GM19193 (cell line): Measurements from ENCODE around the gene AFF2.

Experiments
- POLR2A ChIP-seq: IDR thresholded peaks from 4 replicates; pipeline ENCODE4 v1.6.1; 2011; ENCODE audit not compliant: insufficient read depth, insufficient read length; ENCODE audit errors: extremely low read depth

AFF2 gene

DNA sequence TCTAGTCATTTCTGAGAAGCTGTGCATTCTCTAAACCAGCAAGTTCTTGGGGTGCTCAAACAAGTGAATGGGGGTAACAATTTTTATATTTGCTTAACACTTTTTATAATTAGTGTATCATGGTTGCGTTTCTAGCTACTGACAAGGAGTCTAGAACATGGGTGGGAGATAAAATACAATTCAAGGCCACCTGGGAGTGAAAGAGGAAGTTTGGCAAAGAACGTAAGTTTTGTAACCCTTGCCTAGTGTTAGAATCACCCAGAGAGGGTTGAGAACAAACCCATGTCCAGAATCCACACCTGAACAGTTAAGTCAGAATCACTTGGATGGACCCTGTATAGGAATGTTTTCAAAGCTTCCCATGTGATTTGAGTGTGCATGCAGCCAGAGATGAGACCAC is 92.7 kb downstream of the AFF2 start:
- no peak for TF ChIP-seq POLR2A

DNA sequence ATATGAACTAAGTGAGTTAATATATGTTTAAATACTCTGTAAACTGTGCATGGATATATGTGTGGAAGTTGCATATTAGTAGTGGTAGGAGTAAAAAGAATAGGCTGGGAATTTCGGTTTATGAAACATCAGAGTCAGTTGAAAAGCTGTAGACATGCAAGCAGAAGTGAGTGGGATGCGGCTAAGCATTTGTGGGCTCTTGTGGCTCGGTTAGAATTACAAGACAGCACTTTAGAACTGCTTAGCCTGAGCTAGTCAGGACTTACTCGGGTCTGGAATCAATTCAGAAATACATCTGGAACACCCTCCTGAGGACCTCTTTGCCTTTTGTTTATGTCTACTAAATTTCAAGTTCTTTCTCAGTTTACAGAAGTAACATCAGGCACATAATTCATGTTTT is 93.6 kb downstream of the AFF2 start:
- no peak for TF ChIP-seq POLR2A

DNA sequence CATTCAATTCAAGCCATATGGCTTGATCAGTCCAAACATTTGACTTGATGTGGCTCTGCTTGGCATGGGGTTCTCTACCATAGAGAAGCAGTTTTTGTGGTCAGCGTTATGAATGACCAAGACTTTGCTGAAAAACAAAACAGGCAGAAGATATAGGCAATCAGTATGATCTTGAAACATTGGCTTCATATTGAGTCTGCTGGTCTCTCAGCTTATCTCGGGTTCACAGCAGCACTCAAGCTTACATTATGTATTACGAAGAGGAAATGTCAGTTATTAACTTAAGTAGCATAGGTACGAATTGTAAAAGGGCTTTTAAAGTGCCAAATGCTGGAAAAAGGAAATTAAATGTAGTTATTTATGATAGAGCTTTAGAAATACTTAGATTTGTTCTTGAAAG is 99.0 kb downstream of the AFF2 start:
- no peak for TF ChIP-seq POLR2A

DNA sequence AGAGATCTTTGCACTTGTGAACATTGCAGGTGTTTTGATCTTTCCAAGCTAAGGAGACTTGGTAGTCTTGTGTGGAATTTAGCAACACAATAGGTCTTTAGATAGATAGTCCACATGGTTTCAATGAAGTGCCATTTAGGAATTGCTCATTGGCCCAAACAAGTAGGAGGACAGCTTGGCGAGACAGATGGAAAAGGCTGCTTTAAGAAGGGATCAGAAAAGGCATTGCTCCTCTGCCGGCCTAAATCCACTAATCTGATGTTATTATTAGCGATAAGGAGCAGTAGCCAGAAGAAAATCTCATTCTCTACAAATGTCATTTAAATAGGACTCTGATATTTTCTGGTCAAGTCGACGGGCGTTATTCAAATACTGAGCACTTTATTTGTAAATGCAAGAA is 99.7 kb downstream of the AFF2 start:
- TF ChIP-seq POLR2A: no peak

DNA sequence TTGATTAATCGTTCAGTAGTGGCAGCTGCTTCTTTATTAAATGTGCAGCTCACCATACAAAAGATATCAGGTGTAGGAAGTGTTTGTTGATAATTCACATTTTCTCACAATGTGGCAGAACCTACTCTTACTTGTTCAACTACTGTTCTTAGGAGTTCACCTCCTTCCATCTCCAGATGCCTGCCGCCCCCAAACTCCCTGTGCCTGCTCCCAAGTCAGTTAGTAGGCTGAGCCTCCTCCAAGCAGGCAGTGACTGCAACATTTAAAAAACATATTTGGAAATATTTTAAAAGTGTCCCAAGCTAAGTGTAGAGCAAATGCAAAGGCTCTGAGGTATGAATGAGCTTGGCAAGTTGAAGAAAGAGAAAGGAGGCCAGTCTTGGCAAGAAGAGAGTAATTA is 100.2 kb downstream of the AFF2 start:
- no peak for TF ChIP-seq POLR2A

DNA sequence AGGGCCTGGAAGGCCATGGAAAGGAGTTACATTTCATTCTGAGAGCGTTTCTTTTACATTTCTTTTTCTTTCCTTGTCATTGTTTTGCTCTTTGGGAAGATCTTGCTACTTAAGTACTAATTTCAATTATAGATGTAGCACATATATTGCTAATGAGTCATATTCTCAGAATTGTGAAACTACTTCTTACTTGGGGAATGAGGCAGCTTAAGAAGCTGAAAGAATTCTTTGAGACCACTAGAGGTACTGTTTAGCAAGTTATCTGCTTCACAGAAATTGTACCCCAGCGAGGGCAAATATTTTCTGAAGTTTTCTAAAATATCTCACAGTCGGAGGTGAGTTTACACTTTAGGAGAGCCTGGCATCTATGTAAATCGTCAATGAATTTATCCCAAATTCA is 100.6 kb downstream of the AFF2 start:
- TF ChIP-seq POLR2A: no peak

DNA sequence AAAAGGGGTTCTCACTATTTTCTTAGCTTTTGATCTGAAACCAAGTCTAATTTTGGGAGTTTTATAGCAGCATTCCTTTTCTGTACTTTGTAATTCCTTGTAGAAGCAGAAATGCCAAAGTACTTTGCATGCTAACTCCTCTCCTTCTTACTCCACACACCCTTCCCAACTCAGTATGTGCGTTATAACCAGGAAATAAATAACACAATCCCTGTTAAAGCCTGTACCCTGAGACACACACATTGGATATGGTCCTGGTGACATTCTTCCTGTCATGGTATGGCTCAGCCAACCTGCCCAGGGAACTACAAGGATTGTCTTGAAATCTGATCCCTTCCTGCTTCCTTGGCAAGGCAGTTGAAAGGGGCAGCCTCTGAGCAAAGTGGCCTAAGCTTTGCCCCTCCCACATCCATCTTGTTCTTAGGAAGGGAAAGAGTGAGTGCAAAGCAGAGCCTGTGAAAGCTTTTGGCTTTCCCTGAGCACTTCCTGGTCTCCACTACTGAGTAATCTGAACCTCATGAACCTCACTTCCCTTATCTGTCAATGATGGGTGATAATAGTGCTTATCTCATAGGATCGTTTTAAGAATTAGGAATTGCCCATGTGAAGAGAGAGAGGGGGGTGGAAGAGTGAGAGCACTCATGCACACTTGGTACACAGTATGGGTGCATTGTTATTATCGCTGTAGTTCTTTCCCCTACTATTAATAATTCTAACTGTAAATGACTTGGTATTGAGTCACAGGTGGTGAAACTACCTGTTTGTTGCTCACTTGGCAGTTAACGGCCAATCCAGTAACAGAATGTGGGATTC is 109.3 kb downstream of the AFF2 start:
- TF ChIP-seq POLR2A: no peak

DNA sequence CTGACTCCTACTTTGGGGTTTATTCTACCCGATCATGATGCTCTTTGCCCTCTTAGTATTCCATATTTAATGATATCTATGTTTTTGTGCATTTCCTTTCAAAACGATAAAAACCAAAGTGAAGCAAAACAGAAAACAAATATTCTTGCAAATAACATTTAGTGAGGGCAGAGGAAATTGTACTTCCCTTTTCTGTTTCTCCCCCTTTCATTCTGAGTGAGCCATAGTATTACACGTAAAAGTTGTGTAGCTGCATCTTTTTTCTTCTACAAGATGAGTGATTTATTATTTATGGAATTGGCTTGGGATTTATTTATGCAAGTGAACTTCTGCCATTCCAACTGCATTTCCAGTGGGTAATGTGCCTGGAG is 109.9 kb downstream of the AFF2 start:
- no peak for TF ChIP-seq POLR2A

DNA sequence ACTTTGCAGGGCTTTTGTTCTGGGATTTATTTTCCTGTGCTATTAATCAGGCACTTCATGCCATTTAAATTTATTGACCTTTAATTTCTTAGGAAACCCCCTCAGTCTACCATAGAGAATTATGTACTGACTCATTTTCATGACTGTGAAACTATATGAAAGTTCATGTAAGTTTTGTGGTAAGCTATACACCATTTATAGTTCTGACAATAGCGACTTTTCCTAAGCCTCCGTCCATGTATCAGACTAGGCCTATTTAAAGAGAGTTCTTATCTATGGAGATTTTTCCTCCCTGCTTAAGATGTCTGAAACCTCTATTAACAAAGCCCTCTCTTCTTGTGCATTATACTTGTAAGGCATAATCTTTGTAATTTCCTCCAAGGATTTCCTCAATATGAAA is 111.6 kb downstream of the AFF2 start:
- TF ChIP-seq POLR2A: no peak

DNA sequence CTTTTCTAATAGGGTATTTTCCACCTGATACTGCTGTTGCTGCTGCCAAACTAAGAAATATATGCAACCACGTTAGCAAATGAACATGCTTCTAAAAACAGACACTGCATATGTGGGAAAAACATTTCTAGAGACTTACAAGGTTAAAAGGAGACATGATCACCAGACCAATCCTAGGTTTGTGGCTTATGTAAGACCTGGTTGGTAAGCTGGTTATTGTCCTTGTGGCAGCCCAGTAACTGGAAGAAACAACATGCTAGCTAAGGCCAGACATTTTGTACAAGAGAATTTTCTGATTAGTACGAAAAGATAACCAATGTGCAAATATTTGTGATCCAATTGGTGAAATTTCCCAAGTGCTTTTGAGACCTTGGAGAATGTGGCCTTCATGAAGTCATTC is 112.0 kb downstream of the AFF2 start:
- no peak for TF ChIP-seq POLR2A

DNA sequence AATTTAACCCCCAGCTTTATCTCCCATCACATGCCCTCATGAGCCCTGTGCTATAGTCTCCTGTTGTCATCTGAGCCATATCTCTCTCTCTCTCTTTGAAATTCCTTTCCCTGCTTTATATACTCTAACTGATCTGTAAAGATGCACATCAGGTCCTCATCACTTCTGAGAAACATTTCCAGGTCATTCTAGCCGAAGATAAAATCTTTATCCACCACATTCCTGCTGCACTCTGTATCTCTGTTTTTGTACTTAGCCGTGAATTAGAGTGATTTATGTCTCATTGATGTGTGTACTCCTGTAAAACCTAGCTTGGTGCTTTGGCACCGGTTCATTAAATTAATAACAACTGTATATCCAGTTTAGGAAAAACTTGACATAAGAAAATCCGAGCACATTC is 113.2 kb downstream of the AFF2 start:
- no peak for TF ChIP-seq POLR2A

DNA sequence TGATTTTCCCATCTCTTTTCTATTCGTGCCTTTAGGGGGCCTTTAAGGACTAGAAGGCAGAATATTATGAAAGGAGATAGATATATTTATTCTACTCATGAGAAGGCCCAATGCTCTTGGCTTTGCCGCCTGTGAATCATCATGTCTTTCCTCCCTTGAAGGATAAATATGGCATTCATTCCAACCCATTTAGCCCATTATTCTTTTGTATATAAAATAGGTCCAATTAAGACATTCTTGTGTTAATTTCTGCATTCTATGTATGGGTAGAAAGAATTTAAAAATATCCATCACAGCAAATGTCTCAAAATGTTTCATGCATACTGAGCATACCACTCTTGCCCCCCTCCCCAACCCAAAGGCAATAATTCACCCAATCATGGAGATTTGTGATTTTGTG is 115.1 kb downstream of the AFF2 start:
- no peak for TF ChIP-seq POLR2A

DNA sequence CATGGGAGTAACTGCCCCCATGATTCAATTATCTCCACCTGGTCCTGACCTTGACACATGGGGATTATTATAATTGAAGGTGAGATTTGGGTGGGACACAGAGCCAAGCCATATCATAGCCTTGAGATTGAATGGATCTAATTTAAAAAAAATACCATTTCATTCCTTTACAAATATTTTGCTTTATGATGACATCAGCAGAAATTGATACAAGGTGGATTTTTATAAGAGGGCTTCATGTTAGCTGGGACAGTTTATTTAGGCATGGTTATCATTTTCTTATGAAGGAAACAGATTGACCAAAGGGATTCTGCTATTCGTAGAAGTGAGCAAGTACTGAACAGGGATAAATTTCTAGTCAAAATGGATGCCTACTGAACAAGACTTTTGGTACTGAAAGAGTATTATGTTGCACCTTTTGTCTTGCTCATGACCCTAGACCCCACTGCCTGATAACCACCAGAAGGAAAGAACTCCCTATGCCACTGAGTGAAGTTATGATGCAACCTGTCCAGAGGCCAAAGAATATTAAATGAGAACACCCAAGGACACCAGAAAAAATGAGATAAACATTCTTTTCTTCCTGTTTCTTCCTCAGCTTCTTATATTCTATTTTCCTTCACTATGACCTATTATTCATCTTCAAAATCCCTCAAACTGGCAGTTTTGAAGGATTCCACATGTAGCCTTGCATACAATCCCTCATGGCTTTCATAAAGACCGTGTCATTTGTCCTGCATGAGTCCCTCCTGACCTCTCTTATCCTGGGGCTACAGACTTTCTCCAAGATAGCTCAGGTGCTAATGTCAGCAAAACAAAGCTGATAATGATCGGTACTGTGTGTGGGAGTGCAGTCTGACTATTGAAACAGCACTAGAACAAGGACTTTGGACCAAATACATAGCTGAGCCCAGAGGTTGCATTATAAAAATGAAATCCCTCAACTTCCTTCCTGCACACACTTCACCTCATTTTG is 118.3 kb downstream of the AFF2 start:
- TF ChIP-seq POLR2A: no peak

DNA sequence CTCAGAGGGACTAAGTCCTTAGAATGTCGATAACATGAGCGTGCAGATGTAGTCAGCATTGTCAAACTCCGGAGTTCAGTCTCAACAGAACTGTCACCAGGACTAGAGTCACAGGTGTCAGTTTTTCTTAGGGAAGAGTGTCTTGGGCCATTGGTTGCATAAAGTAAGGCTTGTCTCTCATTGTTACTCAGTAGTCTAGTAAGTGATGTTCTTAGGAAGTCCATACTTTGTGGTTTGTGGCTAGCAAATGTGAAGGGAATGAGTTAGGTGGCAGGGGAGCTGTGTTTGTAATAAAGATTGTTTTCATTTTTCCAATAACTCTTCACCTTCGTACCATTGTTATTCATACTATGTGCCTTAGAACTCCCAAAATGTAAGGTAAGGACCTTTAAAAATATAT is 119.6 kb downstream of the AFF2 start:
- no peak for TF ChIP-seq POLR2A

DNA sequence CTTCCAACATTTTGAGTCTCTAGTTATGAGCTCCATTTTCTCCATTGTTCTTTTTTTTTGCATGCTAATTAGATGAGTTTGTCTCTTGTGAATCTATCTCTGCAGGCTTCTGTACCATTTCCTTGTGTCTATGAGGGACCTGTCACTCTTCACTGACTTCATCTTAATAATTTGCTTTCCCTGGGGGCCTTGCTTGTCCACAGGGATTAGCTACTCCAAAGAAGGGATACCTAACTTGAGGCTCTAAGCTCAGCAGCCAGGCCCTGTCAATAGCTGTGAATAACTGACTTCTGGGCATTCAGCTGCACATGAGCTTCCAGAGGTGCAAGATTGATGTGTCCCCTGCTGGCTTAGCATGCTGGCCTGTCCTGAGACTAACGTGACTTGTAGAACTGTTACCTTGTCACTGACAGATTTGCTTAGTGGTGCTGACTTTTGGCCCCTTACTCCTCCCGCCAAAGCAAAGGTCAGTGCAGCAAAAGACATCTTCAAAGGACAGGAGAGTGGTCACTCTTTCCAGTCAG is 124.6 kb downstream of the AFF2 start:
- TF ChIP-seq POLR2A: no peak

DNA sequence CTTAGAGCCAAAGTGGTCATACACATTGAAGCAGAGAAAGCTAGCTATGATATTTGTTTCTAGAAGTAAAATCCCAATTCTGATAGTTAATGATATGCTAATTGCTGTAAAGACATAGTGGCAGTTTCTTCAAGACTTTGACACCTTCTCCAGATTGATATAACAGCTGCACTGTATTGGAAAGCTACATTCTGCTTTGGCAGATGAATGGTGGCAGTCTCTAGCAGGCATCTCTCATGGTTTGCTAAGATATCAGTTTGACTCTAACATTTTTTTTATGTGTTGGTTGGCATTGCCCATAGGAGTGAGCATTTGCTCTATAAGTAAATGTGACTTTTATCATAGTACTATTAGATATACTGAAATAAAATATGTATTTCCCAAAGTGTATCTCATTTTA is 128.2 kb downstream of the AFF2 start:
- TF ChIP-seq POLR2A: no peak

DNA sequence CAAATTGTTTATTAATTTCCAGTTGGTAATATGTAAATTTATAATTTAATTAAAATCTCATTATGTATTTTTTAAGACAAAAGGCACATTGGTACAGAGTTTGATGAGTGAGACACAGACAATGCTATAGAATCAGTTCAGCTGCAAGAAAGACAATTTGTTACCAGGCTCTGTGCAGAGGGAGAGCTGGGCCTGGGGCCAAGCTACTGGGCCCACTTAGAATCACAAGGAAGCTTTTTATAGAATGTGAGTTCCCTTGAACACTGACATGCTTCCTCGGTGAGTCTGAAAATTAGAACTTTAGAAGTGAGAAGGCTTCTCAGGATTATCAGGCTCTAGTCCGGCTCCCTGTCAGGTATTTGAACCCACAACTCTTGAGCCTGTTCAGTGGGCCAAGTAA is 129.0 kb downstream of the AFF2 start:
- no peak for TF ChIP-seq POLR2A

DNA sequence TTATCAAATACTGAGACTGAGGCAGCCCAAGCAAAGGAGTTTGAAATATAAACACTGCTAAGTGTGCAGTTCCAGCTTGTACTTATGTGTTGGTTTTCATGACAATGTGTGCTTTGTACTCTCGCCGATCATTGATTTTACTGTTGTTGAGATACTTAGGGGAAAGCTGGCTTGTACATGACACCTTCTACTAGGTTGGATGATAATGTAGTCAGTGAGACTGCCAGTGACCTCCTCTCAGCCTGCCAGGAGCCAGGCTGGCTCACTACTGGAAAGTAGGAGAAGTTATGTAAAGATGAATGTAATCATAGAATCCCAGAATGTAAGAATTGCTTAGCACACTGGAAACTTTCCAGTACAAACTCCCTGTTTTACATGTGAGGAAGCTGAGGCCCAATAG is 132.0 kb downstream of the AFF2 start:
- TF ChIP-seq POLR2A: no peak
